HG03469 (cell line): Measurements from ENCODE around the gene ACTL7B.
"Not testable (repeated sequence)": the region's sequence is repeated elsewhere in the genome, so short reads cannot be mapped to it uniquely, and the experiment has no call there.

Experiments
- ATAC-seq: cut with Tn5 transposase; IDR thresholded peaks from one replicate; pipeline ENCODE4 v1.9.1; 2021; ENCODE audit warnings: mild to moderate bottlenecking, moderate library complexity, moderate number of reproducible peaks; ENCODE audit not compliant: unreplicated experiment

Gene ACTL7B

DNA sequence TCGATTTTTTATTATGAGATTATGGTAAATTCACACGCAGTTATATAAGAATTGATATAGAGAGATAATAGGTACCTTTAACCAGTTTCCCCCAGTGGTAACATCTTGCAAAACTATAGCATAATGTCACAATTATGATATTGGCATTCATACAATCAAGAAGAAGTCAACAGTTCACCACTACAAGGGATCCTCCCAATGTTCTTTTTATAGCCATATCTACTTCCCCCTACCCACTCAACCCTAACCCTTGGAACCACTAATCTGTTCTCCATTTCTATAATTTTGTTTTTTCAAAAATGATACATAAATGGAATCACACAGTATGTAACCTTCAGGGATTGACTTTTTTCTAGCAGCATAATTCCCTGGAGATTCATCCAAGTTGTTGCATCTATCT lies 9.8 kb downstream of the ACTL7B start:
- ATAC-seq, result no peak

DNA sequence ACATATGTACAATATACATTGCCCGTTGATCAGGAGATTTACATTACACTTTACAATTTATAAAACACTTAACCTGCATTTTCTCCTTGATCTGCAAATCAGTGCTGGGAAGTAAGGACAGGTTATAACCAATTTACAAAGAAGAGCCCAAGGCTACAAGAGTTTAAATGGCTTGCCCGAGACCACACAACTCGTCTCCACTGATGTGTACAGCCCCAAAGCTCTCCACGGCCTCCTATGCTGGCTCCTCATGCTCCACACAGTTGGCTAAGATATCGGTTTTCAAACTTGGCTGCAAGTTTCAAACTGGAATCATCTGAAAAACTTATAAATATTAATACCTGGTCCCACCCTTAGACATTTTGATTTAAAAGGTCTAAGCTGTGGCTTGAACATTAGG lies 10.3 kb downstream of the ACTL7B start:
- no peak for ATAC-seq

GRCh38 chr9:108844856-108845255 lies 10.9 kb downstream of the ACTL7B start:
- ATAC-seq, result no peak

DNA sequence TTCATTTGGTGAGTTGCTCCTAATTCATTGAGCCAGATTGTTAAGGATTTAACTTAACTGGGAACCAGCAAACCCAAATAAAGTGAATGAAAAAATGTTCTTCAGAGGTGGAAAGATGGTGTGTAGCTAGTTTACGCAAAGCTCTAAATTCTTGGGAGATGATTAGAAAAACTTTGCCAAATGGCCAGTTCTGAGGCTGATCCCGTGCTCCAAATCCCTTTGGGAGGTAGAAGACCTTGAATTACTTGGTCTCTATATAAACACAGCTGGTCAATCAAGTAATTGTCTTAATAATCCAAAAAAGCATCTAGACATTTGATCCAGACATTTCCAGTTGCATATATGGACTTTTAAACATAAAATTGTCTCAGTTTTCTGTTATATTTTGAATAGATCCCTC lies 11.4 kb downstream of the ACTL7B start:
- no peak for ATAC-seq

DNA sequence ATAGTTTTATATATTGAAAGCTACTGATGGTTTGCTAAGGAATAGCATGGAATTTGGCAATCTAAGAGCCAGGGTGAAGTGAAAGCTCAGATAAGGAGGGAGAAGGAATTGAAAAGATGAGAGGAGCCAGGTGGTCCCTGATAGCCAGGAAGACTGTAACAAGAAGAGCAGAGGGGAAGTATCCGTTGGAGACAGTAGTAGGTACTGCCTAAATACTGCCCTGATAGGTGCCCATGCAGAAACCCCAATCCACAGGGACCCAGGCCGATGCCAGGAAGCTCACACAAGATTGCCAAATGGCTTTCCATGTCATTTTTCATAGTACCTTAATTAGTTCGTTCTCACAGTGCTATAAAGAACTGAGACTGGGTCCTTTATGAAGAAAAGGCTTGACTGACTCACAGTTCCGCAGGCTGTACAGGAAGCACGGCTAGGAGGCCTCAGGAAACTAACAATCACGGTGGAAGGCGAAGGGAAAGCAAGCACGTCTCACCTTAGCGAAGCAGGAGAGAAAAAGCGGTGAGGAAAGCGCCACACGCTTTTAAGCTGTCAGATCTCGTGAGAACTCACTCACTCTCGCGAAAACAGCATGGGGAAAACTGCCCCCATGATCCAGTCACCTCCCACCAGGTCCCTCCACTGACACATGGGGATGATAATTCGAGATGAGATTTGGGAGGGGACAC lies 13.0 kb downstream of the ACTL7B start:
- no peak for ATAC-seq

GRCh38 chr9:108839561-108839960 lies 16.2 kb downstream of the ACTL7B start:
- ATAC-seq, result not testable (repeated sequence)

GRCh38 chr9:108838017-108838416 lies 17.8 kb downstream of the ACTL7B start:
- no peak for ATAC-seq

DNA sequence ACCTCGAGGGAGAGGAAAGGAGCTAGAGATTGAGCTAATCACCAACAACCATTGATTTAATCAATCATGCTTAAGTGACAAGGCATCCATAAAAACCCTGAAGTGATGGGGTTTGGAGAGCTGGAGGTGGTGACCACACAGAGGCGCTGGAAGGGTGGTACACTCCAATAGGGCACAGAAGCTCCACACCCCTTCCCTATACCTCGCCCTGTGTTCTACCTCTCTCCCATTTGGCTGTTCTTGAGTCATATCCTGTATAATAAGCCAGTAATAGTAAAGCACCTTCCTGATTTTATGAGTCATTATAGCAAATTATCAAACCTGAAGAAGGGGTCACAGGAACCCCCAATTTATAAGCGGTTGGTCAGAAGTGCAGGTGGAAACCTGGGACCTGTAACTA lies 18.3 kb downstream of the ACTL7B start:
- ATAC-seq, result no peak

- ATAC-seq, result no peak
Observed at GRCh38 chr9:108836781-108837180, 19.0 kb downstream of the ACTL7B start.

GRCh38 chr9:108836319-108836718 lies 19.5 kb downstream of the ACTL7B start:
- no peak for ATAC-seq

DNA sequence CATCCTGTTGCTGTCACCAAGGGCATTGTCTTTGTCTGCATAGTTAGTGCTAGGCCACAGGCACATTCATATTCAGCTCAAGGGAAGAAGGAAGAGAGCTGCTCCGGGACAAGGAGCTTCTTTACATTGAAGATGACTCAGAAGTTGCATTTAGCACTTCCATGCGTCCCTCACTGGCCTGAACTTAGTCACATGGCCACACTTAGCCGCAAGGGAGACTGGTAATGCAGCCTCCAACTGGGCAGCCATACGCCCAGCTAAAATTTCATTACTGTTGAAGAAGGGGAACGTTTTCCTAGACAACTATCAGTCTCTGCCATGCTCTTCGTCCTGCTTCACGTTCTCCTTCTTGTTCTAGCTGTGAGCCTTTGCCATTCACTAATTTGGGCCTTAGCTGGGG lies 20.0 kb downstream of the ACTL7B start:
- ATAC-seq, result no peak

GRCh38 chr9:108834959-108835665 lies 20.7 kb downstream of the ACTL7B start:
- ATAC-seq, result no peak

GRCh38 chr9:108832179-108832500 lies 23.6 kb downstream of the ACTL7B start:
- no peak for ATAC-seq

GRCh38 chr9:108831496-108832178 lies 24.1 kb downstream of the ACTL7B start:
- ATAC-seq, result no peak

GRCh38 chr9:108830272-108830671 lies 25.5 kb downstream of the ACTL7B start:
- no peak for ATAC-seq

DNA sequence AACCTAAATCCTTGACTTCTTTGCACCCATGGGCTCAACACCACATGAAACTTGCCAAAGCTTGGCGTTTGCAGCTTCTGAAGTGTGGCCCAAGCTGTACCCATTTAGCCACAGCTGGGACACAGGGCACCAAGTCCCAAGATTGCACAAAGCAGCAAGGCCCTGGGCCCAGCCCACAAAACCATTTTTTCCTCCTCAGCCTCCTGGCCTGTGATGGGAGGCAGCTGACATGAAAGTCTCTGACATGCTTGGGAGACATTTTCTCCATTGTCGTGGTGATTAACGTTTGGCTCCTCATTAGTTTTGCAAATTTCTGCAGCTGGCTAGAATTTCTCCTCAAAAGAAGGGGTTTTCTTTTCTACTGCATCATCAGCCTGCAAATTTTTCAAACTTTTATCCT lies 32.0 kb downstream of the ACTL7B start:
- ATAC-seq, result no peak

DNA sequence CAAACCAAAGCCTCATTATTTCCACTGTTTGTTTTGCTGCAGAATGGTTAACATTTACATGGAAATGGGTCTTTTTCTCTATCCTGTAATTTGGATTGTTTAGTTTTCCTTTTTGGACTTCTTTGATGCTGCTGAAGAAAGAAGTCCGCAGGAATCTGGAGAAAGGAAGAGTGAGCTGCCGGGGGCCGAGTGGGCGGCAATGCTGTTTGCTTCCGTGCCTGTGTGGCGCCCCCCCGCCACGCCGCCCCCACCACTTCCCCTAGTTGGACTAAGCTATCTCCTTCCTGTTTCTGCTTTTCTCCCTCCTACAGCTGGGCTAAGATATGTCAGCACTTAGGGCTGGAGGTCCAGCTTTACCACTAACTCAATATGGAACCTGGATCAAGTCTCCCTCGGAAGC lies 39.7 kb downstream of the ACTL7B start:
- no peak for ATAC-seq

DNA sequence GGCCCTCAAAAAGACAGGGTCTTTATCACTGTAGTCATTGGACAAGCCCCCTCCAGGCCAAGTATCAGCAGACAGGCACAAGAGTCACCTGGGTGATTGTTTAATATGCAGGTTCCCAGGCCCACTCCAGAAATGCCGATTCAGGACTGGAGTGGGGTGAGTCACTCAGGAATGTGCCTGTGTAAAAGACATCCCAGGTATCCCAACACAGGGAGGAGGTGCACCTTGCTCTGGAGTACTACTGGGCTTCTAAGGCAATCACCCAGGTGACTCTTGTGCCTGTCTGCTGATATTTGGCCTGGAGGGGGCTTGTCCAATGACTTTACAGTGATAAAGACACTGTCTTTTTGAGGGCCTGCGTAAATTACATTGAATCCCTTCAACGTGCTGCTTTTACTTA lies 40.6 kb downstream of the ACTL7B start:
- no peak for ATAC-seq

DNA sequence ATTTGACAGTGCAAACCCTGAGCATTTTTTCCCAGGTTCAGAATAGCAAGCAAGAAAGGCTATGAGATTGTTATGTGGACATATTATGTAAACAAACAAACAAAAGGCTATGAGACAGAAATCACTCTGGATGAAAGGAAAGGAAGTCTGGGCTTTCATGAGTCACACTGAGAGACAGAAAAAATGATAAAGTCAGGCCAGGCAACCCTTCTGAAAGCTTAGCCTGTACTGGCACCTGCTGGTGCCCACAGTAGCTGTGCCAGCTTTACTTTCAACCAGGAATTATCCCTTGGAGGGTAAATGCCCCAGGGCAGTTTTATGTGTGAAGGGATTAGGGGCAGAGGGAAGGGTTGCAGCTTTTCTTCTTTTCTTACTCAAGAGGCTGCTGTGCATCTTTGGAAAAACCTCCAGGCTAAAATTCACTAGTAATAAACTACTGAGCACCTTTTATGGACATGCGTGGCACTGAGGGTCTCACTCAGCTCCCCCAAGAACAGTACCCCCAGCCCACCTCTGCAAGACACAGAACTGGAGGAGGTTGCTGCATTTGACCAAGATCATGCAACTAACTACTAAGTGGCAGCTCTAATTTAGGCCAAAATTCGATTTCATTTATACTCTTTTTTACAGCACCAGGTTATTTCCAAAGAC lies 41.7 kb downstream of the ACTL7B start:
- no peak for ATAC-seq

GRCh38 chr9:108812396-108813025 lies 43.3 kb downstream of the ACTL7B start:
- no peak for ATAC-seq

- ATAC-seq, result no peak
Observed at GRCh38 chr9:108811944-108812343, 43.8 kb downstream of the ACTL7B start.
